OCI-LY7 (cell line): ENCODE results near the gene KIDINS220.

Experiments used
- CTCF ChIP-seq: fragments of 200-600 bp; sonication (generic); conservative IDR thresholded peaks from 2 replicates; pipeline ENCODE4 v1.5.1; 2014; ENCODE audit warnings: mild to moderate bottlenecking, antibody characterized with exemption, low read length, moderate library complexity, mixed read lengths
- EZH2phosphoT487 ChIP-seq: fragments of 200-600 bp; sonication (generic); IDR thresholded peaks from 2 replicates; pipeline ENCODE4 v1.6.1; 2018; ENCODE audit warnings: low read depth, borderline replicate concordance, mild to moderate bottlenecking, mixed run types, antibody characterized with exemption, low read length, moderate library complexity, mixed read lengths

GRCh38 chr2:8699839-8700238 is 137.6 kb downstream of the KIDINS220 start:
- no peak for TF ChIP-seq CTCF
- no peak for TF ChIP-seq EZH2phosphoT487
